Neuronal stem cell (in vitro differentiated cells): Measurements from ENCODE around the gene SCYGR4.

Experiments used
- DNase-seq: peaks from one replicate; pipeline ENCODE4 v3.0.0-alpha.2; 2013; ENCODE audit warnings: low spot score
- H2AFZ ChIP-seq: one replicate; pipeline ENCODE4 v1.6.1; 2013; ENCODE audit warnings: mild to moderate bottlenecking, low read length, inconsistent platforms
- H2AK5ac ChIP-seq: 2 replicates; pipeline ENCODE4 v1.6.1; 2013; ENCODE audit warnings: low read depth, mild to moderate bottlenecking, inconsistent platforms, low read length, moderate library complexity, mixed read lengths
- H2BK120ac ChIP-seq: 2 replicates; pipeline ENCODE4 v1.6.1; 2013; ENCODE audit warnings: low read depth, mild to moderate bottlenecking, inconsistent platforms, low read length, moderate library complexity, mixed read lengths
- H2BK12ac ChIP-seq: one replicate; pipeline ENCODE4 v1.6.1; 2013; ENCODE audit warnings: low read length, inconsistent platforms
- H2BK15ac ChIP-seq: 2 replicates; pipeline ENCODE4 v1.6.1; 2013; ENCODE audit warnings: mild to moderate bottlenecking, low read length, inconsistent platforms, mixed read lengths
- H2BK5ac ChIP-seq: one replicate; pipeline ENCODE4 v1.6.1; 2013; ENCODE audit warnings: inconsistent platforms, mild to moderate bottlenecking, low read length, moderate library complexity
- H3K14ac ChIP-seq: one replicate; pipeline ENCODE4 v1.6.1; 2013; ENCODE audit warnings: low read length, inconsistent platforms
- H3K18ac ChIP-seq: 2 replicates; pipeline ENCODE4 v1.6.1; 2013; ENCODE audit warnings: low read length, inconsistent platforms
- H3K23ac ChIP-seq: 2 replicates; pipeline ENCODE4 v1.6.1; 2013; ENCODE audit warnings: low read depth, mild to moderate bottlenecking, mixed read lengths, low read length, inconsistent platforms; ENCODE audit not compliant: poor library complexity
- H3K27ac ChIP-seq: replicated peaks from 3 replicates; pipeline ENCODE4 v1.5.1; 2013; ENCODE audit warnings: low read length, inconsistent platforms
- H3K27me3 ChIP-seq, 3 experiments: 2 replicates each; pipeline ENCODE4 v1.6.1; 2013; ENCODE audit warnings: low read length in 3 of 3, mild to moderate bottlenecking in 2 of 3, inconsistent platforms in 1 of 3, low read depth in 1 of 3, mixed read lengths in 1 of 3, moderate library complexity in 1 of 3; ENCODE audit not compliant: control insufficient read depth in 3 of 3, insufficient read depth in 3 of 3
- H3K36me3 ChIP-seq, 2 donors: replicated peaks in 1 of 2; 2 replicates each; pipeline ENCODE4 v1.6.1; 2013; ENCODE audit warnings: low read length in 2 of 2; ENCODE audit not compliant: control insufficient read depth in 2 of 2, insufficient read depth in 2 of 2
- H3K4ac ChIP-seq: 2 replicates; pipeline ENCODE4 v1.6.1; 2013; ENCODE audit warnings: inconsistent platforms, mild to moderate bottlenecking, low read length, moderate library complexity
- H3K4me1 ChIP-seq, 2 donors: 1 replicate in 1 of 2; 2 replicates in 1 of 2; pipeline ENCODE4 v1.6.1; 2013; ENCODE audit warnings: low read length in 2 of 2, low read depth in 1 of 2; ENCODE audit not compliant: control insufficient read depth in 2 of 2, insufficient read depth in 1 of 2
- H3K4me2 ChIP-seq: one replicate; pipeline ENCODE4 v1.6.1; 2013; ENCODE audit warnings: mild to moderate bottlenecking, low read length, inconsistent platforms; ENCODE audit not compliant: insufficient read depth, poor library complexity, severe bottlenecking
- H3K4me3 ChIP-seq, 2 donors: 2 replicates each; pipeline ENCODE4 v1.5.1; 2013; ENCODE audit warnings: low read length in 2 of 2, mild to moderate bottlenecking in 2 of 2, inconsistent platforms in 1 of 2, moderate library complexity in 1 of 2
- H3K79me1 ChIP-seq: one replicate; pipeline ENCODE4 v1.6.1; 2013; ENCODE audit warnings: low read depth, mild to moderate bottlenecking, inconsistent platforms, low read length, moderate library complexity
- H3K9ac ChIP-seq: one replicate; pipeline ENCODE4 v1.6.1; 2013; ENCODE audit warnings: mild to moderate bottlenecking, low read depth, low read length, inconsistent platforms; ENCODE audit not compliant: poor library complexity
- H3K9me3 ChIP-seq, 2 donors: replicated peaks in 1 of 2; 2 replicates each; pipeline versions ENCODE3 to v1.6.1; 2013; ENCODE audit warnings: low read length in 2 of 2, mild to moderate bottlenecking in 2 of 2, inconsistent platforms in 1 of 2, low read depth in 1 of 2, mixed read lengths in 1 of 2, moderate library complexity in 1 of 2; ENCODE audit not compliant: control insufficient read depth in 2 of 2, insufficient read depth in 1 of 2
- H4K8ac ChIP-seq: one replicate; pipeline ENCODE4 v1.6.1; 2013; ENCODE audit warnings: low read depth, mild to moderate bottlenecking, inconsistent platforms, low read length, moderate library complexity
- H4K91ac ChIP-seq: one replicate; pipeline ENCODE4 v1.6.1; 2013; ENCODE audit warnings: low read length, low read depth, mild to moderate bottlenecking, inconsistent platforms; ENCODE audit not compliant: poor library complexity
- WGBS, 2 donors: extraction: QIAGEN DNeasy Blood & Tissue Kit; methylation state at CpG; one replicate each; pipeline ENCODE4 v1.1.7; 2013; ENCODE audit warnings: missing lambda C conversion rate in 2 of 2, mixed read lengths in 1 of 2; ENCODE audit not compliant: insufficient read length in 2 of 2, insufficient replicate concordance in 1 of 2; ENCODE audit errors: extremely low coverage in 2 of 2; 5-methylcytosine and 5-hydroxymethylcytosine counted together

The SCYGR4 gene

GRCh38 chr2:227626580-227627151, 9.4 kb downstream of the SCYGR4 start:
- Histone ChIP-seq H3K36me3 (no peaks in the 10 kb centered on the region), H3K9ac (no peak overlapping the region), H2BK120ac (no peak overlapping the region), H2BK15ac (no peak overlapping the region), H3K14ac (no peak overlapping the region), H3K18ac (no peak overlapping the region), H3K23ac (no peak overlapping the region), H2AK5ac (no peak overlapping the region), H3K4me2 (no peak overlapping the region), H3K4ac (no peak overlapping the region), H3K9me3 (no peaks in the 10 kb centered on the region), H2BK5ac (no peak overlapping the region), H3K4me1 (no peaks in the 10 kb centered on the region), H2BK12ac (no peak overlapping the region), H3K79me1 (no peaks in the 10 kb centered on the region), H2AFZ (no peak overlapping the region), H4K91ac (no peak overlapping the region), H3K27me3 (no peaks in the 10 kb centered on the region), H3K27ac (no peak overlapping the region), H4K8ac (no peak overlapping the region), H3K4me3 (no peak overlapping the region)
- no CpG with 5 or more reads among the region's 10 CpGs for WGBS, 2 donors
- no peak for DNase-seq

DNA sequence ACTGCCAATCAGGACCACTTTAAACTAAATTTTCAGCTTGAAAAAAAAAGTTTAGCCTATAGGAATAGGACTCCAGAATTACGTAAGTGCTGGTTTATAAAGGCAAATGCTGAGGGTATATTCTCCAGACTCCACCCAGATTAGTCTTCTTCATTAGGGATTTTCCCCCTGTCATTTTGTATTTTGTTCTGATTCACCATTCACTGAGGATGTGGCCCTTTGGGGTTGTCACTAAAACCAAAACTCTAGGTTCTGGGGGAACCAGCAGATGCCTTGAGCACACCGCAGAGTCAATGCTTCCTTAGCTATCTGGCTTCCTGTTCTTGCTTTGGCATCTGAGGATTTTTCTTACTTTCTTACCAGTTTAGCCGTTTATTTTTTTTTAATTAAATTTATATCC, 10.5 kb downstream of the SCYGR4 start:
- Histone ChIP-seq H3K4me3 (no peak overlapping the region), H2BK12ac (no peak overlapping the region), H3K9ac (no peak overlapping the region), H2BK5ac (no peak overlapping the region), H3K9me3 (no peaks in the 10 kb centered on the region), H3K23ac (no peak overlapping the region), H3K18ac (no peak overlapping the region), H3K4me1 (no peaks in the 10 kb centered on the region), H3K4ac (no peak overlapping the region), H3K27me3 (no peaks in the 10 kb centered on the region), H2AFZ (no peak overlapping the region), H3K14ac (no peak overlapping the region), H2AK5ac (no peak overlapping the region), H2BK120ac (no peak overlapping the region), H3K36me3 (no peaks in the 10 kb centered on the region), H4K8ac (no peak overlapping the region), H4K91ac (no peak overlapping the region), H3K4me2 (no peak overlapping the region), H3K79me1 (no peaks in the 10 kb centered on the region), H2BK15ac (no peak overlapping the region), H3K27ac (no peak overlapping the region)
- no CpG with 5 or more reads among the region's 3 CpGs for WGBS, 2 donors
- no peak for DNase-seq

DNA sequence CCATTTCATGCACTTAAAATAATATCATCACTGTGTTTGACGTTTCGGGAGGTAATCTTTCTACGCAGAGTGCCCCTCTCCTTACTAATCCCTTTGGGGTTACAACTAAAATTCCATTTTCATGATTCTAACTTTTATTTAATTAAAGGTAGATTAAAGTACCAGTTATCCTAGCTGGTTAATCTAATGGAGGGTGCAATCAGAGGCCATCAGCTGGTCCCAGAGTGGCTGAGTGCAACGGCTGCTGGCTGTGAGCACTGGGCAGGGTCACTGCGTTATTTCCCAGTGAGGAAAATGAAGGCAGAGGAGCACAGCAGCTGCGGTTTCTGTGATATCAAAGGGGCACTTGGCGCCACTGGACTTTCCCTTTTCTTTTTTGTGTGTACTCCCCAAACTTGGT, 12.1 kb downstream of the SCYGR4 start:
- no peak for DNase-seq
- no peaks in the 10 kb centered on the region for H3K36me3 ChIP-seq

DNA sequence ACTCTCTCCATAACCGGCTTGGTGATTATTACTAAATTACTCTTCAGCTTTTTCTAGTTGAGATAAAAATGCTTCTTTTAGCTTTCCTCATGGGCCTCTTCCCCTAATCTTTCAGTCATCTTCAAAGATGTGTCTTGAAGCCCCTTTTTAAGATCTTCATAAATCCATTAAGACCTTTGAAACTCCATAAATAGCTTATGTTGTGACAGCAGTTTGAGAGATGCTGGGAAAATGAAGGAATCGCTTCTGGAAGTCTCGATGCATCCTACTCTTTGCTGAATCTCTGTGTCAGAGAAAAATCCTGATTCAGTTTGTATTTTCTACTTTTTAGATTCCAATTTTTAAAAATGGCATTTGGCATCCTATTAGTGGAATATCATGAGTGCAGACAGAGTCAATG, 13.0 kb downstream of the SCYGR4 start:
- no peak overlapping the region for H3K14ac ChIP-seq
- H3K23ac ChIP-seq: no peak overlapping the region
- no peak overlapping the region for H3K4me3 ChIP-seq
- H2AFZ ChIP-seq: no peak overlapping the region
- no peak overlapping the region for H4K91ac ChIP-seq
- H3K9ac ChIP-seq: no peak overlapping the region
- H3K36me3 ChIP-seq: no peaks in the 10 kb centered on the region
- DNase-seq: no peak
- no peak overlapping the region for H4K8ac ChIP-seq
- H2BK12ac ChIP-seq: no peak overlapping the region
- H3K4me1 ChIP-seq: no peaks in the 10 kb centered on the region
- no peak overlapping the region for H2BK5ac ChIP-seq
- no peak overlapping the region for H3K18ac ChIP-seq
- H2BK120ac ChIP-seq: no peak overlapping the region
- no peaks in the 10 kb centered on the region for H3K79me1 ChIP-seq
- no peaks in the 10 kb centered on the region for H3K27me3 ChIP-seq
- H3K27ac ChIP-seq: no peak overlapping the region
- no peak overlapping the region for H2AK5ac ChIP-seq
- no peak overlapping the region for H3K4me2 ChIP-seq
- H3K9me3 ChIP-seq: no peaks in the 10 kb centered on the region
- H2BK15ac ChIP-seq: no peak overlapping the region
- WGBS, 2 donors: no CpG with 5 or more reads among the region's 3 CpGs
- H3K4ac ChIP-seq: no peak overlapping the region

More for the DNA sequence above, 12.1 kb downstream of the SCYGR4 start:
- H3K4me3 ChIP-seq: no peak overlapping the region
- H2BK12ac ChIP-seq: no peak overlapping the region
- no peak overlapping the region for H3K4ac ChIP-seq
- H4K8ac ChIP-seq: no peak overlapping the region
- no peaks in the 10 kb centered on the region for H3K4me1 ChIP-seq
- no peak overlapping the region for H3K27ac ChIP-seq
- H2AFZ ChIP-seq: no peak overlapping the region
- no CpG with 5 or more reads among the region's 7 CpGs for WGBS, 2 donors
- no peak overlapping the region for H3K9ac ChIP-seq
- H2BK5ac ChIP-seq: no peak overlapping the region
- H2BK120ac ChIP-seq: no peak overlapping the region
- H3K9me3 ChIP-seq: no peaks in the 10 kb centered on the region
- no peak overlapping the region for H2BK15ac ChIP-seq
- no peaks in the 10 kb centered on the region for H3K79me1 ChIP-seq
- H4K91ac ChIP-seq: no peak overlapping the region
- H3K23ac ChIP-seq: no peak overlapping the region
- no peak overlapping the region for H2AK5ac ChIP-seq
- H3K27me3 ChIP-seq: no peaks in the 10 kb centered on the region
- no peak overlapping the region for H3K18ac ChIP-seq
- no peak overlapping the region for H3K14ac ChIP-seq
- no peak overlapping the region for H3K4me2 ChIP-seq
